OCI-LY7 (cell line): ENCODE results near the gene NQO2. TPM values are rescaled to one million over a fixed set of nuclear protein-coding genes. Genes with fewer than 3 reads are reported as not detected.

Source experiments
- BruUV-seq: library from RNA; stranded (reverse); fragments of 400-500 nt; replicated peaks from 2 replicates; lab custom pipeline; 2021; lab: Mats Ljungman, UMichigan
- CTCF ChIA-PET: fragments of 300-600 bp; sonication (Branson Sonifier 250); formaldehyde crosslinking; loops from one replicate; lab custom pipeline; 2022; ENCODE audit warnings: antibody characterized with exemption; ENCODE audit not compliant: unreplicated experiment; lab: Charles Lee
- POLR2A ChIA-PET: fragments of 300-600 bp; sonication (Branson Sonifier 250); formaldehyde crosslinking; loops from one replicate; lab custom pipeline; 2022; ENCODE audit warnings: antibody characterized with exemption; lab: Charles Lee
- DNase-seq: peaks from one replicate; pipeline ENCODE4 v3.0.0-alpha.2; 2015; ENCODE audit warnings: low spot score
- H2AFZ ChIP-seq: fragments of 200-600 bp; sonication (generic), shearing (Covaris generic); 2 replicates; pipeline ENCODE4 v1.6.1; 2014; ENCODE audit warnings: mild to moderate bottlenecking, antibody characterized with exemption, low read length, moderate library complexity
- H3K27ac ChIP-seq: fragments of 200-600 bp; sonication (generic); 2 replicates; pipeline ENCODE4 v1.5.1; 2014; ENCODE audit warnings: mixed run types, low read depth, mild to moderate bottlenecking, moderate library complexity, low read length, inconsistent platforms; ENCODE audit not compliant: poor library complexity, severe bottlenecking
- H3K36me3 ChIP-seq: fragments of 200-600 bp; sonication (generic); 2 replicates; pipeline ENCODE4 v1.6.1; 2014; ENCODE audit warnings: mild to moderate bottlenecking, antibody characterized with exemption, low read length, moderate library complexity, mixed read lengths; ENCODE audit not compliant: insufficient read depth
- H3K4me1 ChIP-seq: fragments of 200-600 bp; sonication (generic); 2 replicates; pipeline ENCODE4 v1.5.1; 2014; ENCODE audit warnings: mild to moderate bottlenecking, low read length; ENCODE audit not compliant: insufficient read depth, poor library complexity, severe bottlenecking
- H3K4me2 ChIP-seq: fragments of 200-600 bp; sonication (generic); 2 replicates; pipeline ENCODE4 v1.6.1; 2014; ENCODE audit warnings: mild to moderate bottlenecking, low read length
- H3K4me3 ChIP-seq: fragments of 200-600 bp; sonication (generic); 2 replicates; pipeline ENCODE4 v1.5.1; 2014; ENCODE audit warnings: mild to moderate bottlenecking, low read depth, low read length; ENCODE audit not compliant: poor library complexity, severe bottlenecking
- H3K79me2 ChIP-seq: fragments of 200-600 bp; sonication (generic); 2 replicates; pipeline ENCODE4 v1.6.1; 2016; ENCODE audit warnings: low read depth, mild to moderate bottlenecking, low read length, moderate library complexity, mixed read lengths; ENCODE audit not compliant: insufficient read depth
- H3K9me2 ChIP-seq: fragments of 200-600 bp; sonication (generic); 2 replicates; pipeline ENCODE4 v1.6.1; 2016; ENCODE audit warnings: mild to moderate bottlenecking, low read length, mixed read lengths; ENCODE audit not compliant: insufficient read depth
- H3K9me3 ChIP-seq: fragments of 200-600 bp; sonication (generic); 2 replicates; pipeline ENCODE4 v1.6.1; 2014; ENCODE audit warnings: mild to moderate bottlenecking, mixed run types, low read length, mixed read lengths
- H4K20me1 ChIP-seq: fragments of 200-600 bp; sonication (generic); 2 replicates; pipeline ENCODE4 v1.6.1; 2014; ENCODE audit warnings: mild to moderate bottlenecking, antibody characterized with exemption, low read length, moderate library complexity, mixed read lengths; ENCODE audit not compliant: insufficient read depth
- EZH2phosphoT487 ChIP-seq: fragments of 200-600 bp; sonication (generic); IDR thresholded peaks from 2 replicates; pipeline ENCODE4 v1.6.1; 2018; ENCODE audit warnings: low read depth, borderline replicate concordance, mild to moderate bottlenecking, mixed run types, antibody characterized with exemption, low read length, moderate library complexity, mixed read lengths
- intact Hi-C: fragments of 100-400 bp; cut with micrococcal nuclease; formaldehyde crosslinking; loops from one replicate; pipeline ENCODE4 v1.10.0; 2022; ENCODE audit not compliant: unreplicated experiment
- total RNA-seq, 2 experiments: library from RNA; depleted of rRNA in 1 of 2; stranded (reverse); fragments of >200 nt in 1 of 2; shearing (Covaris generic) in 1 of 2; gene quantifications; 2 replicates each; pipeline ENCODE4 v1.2.3, GENCODE V29; 2014 to 2022
- TF ChIP-seq, protein P1 (sequence below): fragments of 200-600 bp; sonication (generic); conservative IDR thresholded peaks from 2 replicates; pipeline ENCODE4 v1.5.1; 2014; ENCODE audit warnings: mild to moderate bottlenecking, antibody characterized with exemption, low read length, moderate library complexity, mixed read lengths

The NQO2 gene
- total RNA-seq, 2 experiments from 2014 or later, result 8.4 to 9.9 TPM

DNA sequence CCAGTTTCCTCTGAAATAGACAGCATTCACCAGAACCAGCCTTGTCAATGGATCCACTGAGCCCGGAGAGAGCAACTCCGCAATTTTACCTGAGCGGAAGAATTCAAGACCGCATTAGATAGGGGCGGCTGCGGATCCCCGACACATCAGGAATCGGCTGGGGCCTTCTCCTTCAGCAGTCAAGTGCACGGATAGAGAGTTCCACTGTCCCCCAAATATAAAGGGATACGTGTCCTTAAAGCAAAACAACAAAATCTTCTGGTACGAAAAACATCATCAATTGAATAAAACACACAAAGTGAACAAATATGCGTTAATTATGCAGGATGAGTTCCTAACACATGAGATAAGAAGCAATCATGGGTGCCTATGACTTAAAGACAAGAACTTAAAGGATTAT lies 46.6 kb upstream of the NQO2 start:
- no TSS peak for BruUV-seq
- no peaks in the 10 kb centered on the region for H3K9me3 ChIP-seq
- no peaks in the 10 kb centered on the region for H3K9me2 ChIP-seq
- ChIA-PET CTCF (interaction anchor here (0.7 to 2.7 kb wide), 11 partner anchors 9 to 112 kb away, joined by 3 to 27 read pairs (median 3); partner anchors contain the start of gene SERPINB1), POLR2A (interaction anchor here (0.8 to 2.0 kb wide), 8 partner anchors 10 to 113 kb away, joined by 3 to 18 read pairs (median 4); no protein-coding TSS in a partner anchor)
- H2AFZ ChIP-seq, result peak overlapping the region; percentile 90; the same call in 1 of the 2 replicates
- H3K79me2 ChIP-seq, result no peaks in the 10 kb centered on the region
- TF ChIP-seq, protein P1, sequence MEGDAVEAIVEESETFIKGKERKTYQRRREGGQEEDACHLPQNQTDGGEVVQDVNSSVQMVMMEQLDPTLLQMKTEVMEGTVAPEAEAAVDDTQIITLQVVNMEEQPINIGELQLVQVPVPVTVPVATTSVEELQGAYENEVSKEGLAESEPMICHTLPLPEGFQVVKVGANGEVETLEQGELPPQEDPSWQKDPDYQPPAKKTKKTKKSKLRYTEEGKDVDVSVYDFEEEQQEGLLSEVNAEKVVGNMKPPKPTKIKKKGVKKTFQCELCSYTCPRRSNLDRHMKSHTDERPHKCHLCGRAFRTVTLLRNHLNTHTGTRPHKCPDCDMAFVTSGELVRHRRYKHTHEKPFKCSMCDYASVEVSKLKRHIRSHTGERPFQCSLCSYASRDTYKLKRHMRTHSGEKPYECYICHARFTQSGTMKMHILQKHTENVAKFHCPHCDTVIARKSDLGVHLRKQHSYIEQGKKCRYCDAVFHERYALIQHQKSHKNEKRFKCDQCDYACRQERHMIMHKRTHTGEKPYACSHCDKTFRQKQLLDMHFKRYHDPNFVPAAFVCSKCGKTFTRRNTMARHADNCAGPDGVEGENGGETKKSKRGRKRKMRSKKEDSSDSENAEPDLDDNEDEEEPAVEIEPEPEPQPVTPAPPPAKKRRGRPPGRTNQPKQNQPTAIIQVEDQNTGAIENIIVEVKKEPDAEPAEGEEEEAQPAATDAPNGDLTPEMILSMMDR, result no peak
- no peak for TF ChIP-seq EZH2phosphoT487
- DNase-seq, result no peak
- H3K4me1 ChIP-seq, result peaks cover 19% of the 10 kb centered on the region
- no peak overlapping the region for H3K27ac ChIP-seq
- intact Hi-C loops, result no loop called here
- H3K36me3 ChIP-seq, result no peaks in the 10 kb centered on the region
- H4K20me1 ChIP-seq, result no peaks in the 10 kb centered on the region
- H3K4me2 ChIP-seq, result peak overlapping the region; percentile 69
- H3K4me3 ChIP-seq, result no peak overlapping the region

DNA sequence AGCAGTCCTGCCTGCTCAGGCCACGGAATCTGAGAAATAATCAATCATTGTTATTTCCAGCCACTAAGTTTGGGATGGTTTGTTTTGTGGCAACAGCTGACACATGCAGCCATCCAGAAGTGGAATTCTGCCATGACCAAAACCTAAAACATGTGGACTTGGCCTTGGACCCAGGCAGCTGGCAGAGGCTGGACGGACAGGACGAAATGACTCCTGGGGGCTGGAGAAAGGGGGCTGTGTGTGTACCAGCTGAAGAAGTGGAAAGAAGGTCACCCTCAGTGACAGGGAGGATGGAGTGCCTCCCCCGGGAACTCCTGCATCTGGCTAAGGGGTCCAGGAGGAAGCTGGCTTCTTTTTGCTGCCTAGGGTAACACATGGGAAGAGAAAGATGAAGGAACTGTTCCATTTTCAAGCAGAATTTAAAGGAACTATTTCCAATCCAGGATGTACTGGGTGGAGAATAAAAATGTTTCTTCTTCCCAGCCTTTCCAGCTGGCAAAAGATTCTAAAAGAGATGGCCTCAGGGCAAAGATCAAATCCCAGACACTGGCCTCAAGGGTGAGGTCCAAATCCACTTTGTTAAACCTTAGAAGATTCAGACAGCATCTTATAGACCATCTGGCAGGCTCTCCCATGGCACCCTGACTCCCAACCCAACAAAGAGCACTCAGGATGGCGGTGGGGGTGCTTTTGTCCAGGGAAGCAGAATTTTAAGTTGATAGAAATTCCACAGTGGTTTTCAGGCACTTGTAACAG lies 42.6 kb upstream of the NQO2 start:
- Histone ChIP-seq H3K27ac (no peak overlapping the region), H2AFZ (no peak overlapping the region), H4K20me1 (no peaks in the 10 kb centered on the region), H3K4me2 (no peak overlapping the region), H3K4me1 (peaks cover 10% of the 10 kb centered on the region), H3K36me3 (no peaks in the 10 kb centered on the region), H3K4me3 (no peak overlapping the region), H3K79me2 (no peaks in the 10 kb centered on the region), H3K9me3 (no peaks in the 10 kb centered on the region), H3K9me2 (no peaks in the 10 kb centered on the region)
- POLR2A ChIA-PET, result interaction anchor here (0.8 kb wide), 1 partner anchor 10 kb away, joined by 5 read pairs; no protein-coding TSS in a partner anchor
- CTCF ChIA-PET, result no interaction called here
- TF ChIP-seq EZH2phosphoT487, result no peak
- TF ChIP-seq, protein P1, result no peak
- no TSS peak for BruUV-seq
- intact Hi-C loops, result no loop called here
- no peak for DNase-seq
